HG03097 (cell line): ENCODE measurements around the gene PKP4.

Experiments used
- ATAC-seq: cut with Tn5 transposase; IDR thresholded peaks from one replicate; pipeline ENCODE4 v1.9.1; 2021; ENCODE audit not compliant: unreplicated experiment, low FRiP score

Gene PKP4

DNA sequence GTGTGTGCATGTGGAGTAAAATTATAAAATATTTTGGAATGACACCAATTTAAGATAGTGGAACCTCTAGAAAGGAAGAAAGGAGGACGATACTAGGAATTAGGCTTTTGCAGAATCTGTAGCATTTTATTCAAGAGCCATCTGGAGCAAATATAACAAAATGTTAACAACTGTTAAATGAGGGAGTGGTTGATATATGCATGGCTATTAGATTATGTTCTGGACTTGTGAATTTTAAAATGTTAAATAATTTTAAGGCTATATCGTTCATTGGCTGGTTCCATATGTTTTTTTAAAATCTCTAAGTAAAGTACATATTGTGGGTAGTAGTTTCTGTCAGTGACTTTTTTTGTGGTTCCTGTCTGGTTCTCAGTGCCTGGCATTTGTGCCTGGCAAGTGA, 123.2 kb downstream of the PKP4 start:
- ATAC-seq = no peak

DNA sequence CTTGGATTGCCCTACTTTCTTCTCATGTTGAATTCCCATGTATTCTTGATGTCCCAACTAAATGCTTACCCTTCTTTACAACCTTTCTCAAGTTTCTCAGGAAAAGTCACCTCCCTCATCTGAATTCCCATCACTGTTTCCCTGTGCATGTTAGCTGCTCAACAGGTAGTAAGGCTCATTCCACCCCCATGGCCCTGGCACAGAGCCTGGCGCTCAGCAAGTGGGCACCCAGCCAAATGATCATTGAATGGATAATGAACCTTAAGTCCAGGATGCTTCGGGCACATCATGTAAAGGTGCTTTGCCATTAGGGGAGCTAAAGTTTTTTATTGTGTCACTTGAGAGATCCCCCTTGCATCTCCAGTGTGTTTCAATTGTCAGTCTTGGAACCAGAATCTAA, 124.0 kb downstream of the PKP4 start:
- ATAC-seq = no peak

DNA sequence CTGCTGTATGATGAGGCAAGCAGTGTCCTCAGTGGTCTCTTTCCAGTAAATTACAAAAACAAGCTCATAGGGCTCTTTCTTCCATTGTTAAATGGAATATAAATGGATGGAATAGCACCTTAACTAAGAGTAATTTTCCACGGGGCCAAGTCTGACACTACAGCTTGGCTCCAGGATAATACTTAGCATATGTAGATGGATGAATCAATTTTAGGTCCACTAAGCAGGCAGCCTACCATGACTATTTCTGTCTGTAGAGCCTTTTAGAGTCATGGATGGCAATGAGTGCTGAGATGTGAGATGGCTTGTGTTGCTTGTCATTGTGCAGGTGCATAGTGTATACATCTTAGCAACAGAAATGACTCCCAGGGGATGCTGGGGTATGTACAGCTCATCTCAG, 125.9 kb downstream of the PKP4 start:
- ATAC-seq = no peak

DNA sequence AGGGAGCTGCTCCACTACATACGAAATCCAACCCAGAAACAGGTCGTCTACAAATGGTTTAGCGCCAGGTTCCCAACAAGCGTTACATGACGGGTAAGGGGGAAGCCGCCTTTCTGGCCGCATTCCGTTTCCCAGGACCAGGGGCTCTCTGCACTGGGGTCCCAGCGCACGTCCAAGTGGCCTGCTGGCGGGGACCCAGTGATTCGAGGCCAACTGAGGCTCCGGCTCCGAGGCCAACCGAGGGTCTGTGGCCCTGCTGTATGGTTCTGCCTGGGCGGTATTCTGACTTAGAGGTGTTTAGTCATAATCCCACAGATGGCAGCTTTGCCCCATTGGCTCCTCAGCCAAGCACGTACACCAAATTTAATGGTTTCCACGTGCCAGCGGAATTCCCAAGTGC, 127.2 kb downstream of the PKP4 start:
- ATAC-seq = no peak

DNA sequence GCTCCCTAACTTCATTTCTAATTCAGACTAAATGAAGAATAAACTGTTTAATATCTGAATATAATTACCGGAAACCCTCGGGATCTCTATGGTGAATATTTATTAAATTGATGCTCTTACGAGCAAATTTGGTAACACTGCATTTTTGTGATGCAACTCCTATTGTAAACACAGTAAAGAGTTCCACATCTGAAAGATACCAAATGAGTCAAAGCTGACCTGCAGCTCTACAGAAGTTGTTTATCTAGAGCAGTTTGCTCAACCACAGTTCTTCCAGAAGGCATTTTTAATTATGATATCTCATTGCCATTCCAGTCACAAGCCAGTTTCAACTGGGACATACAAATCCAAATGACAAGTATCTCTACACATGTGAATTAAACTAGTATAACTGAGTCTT, 129.7 kb downstream of the PKP4 start:
- no peak for ATAC-seq

DNA sequence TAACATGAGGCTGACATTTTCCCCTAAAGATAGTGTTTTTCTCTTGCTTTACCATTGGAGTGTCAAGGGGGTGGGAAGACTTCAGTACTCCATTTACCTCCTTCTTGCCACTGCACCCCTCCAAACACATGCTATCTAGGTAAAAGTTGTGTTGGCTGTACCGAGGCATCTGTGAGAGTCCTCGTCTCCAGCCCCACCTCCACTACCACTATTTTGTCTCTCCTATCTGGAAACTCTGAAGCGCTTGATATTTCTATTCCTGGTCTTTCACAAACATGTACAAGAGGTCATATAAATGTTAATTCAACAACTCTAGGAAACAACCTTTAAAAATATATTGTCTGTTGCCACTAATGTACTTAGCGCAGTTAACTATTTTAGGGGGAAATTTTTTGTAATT, 132.6 kb downstream of the PKP4 start:
- ATAC-seq = no peak

DNA sequence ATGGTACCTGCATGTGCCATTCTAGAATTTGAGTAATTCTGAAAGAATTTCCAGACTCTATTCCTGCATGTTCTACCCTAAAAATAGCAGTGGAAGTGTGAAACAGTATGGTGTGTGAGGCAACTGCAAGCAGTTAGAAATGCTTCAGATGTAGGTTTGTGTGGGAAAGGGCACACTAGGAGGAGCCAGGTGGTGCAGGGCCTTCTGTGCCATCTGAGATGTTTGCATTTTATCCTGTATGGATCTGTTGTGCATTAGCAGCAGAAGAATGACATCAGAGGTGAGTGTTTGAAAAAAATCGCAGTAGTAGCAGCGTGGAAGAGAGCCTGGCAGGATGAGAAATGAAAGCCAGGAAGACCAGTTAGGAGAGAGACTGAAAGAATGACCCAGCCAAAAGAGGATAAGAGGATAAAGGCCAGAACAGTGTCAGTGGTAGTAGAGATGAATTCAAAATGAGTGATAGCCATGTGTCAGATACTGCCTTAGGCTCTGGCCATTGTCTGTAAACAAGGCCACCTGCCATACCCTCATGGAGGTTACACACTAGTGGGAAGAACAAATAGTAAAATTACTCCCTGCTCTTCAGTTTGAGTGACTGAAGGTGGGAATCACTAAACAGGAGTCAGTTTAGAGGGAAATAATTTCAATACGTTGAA, 142.2 kb downstream of the PKP4 start:
- ATAC-seq = no peak

DNA sequence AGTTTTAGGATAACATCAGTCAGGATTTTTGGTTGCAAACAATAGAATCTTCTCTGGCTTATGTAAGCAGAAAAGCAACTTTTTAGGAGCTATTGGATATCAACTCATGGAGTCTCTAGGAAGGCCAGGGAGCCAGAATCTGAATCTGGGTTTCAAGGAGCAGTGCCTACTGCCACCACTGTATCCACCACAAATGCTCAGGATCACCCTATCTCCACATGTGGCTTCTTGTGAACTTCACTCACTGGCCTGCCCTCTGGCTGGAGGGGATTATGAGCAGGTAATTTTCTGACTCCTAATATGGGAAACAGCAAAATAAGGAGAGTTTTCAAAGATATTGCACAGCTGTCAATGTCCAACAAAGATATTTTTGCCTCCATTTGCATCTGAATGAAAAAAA, 142.9 kb downstream of the PKP4 start:
- ATAC-seq = no peak

DNA sequence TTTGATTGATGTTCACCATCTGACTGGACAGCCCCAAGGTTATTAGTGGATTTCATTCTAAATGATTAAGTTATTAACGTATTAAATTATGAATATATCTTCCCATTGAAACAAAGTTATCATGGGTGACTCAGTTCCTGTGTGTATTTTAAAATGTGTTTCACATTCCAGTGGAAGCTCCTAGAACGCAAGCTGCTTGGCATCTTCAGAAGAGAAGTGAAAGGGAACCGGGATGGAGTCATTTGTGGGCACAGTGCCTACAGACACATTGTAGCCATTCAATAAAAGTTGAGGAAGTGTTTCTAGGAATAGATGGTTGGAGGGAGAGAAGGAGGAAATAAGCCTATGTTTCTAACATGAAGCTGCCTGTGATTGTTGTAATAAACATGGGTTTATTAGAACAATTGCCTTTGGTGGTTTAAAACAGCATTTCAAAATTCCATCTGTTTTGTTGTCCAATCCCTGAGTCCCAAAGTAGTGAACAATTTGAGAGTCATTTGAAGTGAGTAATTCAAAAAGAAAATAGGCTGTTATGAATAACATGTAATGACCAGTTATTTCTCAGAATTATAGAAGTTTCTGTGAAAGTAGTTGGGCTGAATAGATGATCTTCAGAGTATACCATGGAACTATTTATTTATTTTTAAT, 143.5 kb downstream of the PKP4 start:
- no peak for ATAC-seq

DNA sequence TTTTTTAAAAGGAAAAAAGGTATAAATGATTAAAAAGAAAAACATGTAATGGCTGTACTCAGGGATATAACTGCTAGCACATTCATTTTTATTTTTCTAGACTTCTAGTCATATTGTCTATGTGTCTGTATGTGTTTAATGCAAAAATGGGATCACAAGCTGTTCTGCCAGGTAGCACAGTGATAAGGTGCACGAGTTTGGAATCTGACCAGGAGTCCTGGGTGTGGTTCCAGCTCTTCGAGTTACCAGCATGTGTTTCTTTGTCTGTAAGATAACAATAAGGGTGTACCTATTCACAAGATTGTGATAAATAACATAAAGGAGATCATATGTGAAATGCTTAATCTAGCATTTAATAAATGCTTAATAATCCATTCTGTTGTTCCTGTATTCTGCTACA, 145.3 kb downstream of the PKP4 start:
- ATAC-seq = no peak

DNA sequence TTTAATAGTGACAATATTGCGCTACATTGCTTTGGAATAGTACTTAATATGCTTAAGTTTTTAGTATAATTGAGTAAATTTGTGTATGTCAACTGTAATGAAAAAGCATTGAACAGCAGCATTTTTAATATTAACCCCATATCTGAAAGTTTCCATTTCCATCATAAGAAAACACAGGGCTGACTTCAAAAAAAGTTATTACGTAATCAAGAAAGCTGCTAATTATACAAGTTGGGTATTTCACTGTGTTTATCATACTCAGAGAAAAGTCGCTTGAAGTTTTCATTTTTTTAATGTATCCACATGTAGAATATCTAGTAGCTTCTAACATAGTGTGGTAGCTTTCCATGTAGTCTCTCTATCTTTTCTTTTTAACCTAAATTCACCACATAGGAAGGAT, 146.5 kb downstream of the PKP4 start:
- ATAC-seq = no peak

DNA sequence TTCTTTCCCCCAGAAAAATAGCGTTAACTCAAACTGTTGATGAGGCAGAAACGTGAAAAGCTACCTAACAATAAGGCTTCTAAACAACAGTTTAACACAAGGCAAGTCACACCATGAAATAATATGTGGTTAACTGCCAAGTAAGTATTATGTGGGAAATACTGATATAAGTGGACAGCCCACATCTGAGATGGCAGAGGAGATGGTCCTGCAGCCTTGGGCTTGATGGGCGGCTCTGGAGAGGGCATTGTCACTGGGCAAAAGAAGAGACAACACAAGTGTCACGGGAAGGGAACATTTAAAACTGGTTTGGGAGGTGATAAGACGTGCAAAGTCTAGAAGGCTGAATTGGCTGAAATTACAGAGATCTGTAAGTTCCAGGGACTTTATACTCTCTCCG, 147.2 kb downstream of the PKP4 start:
- no peak for ATAC-seq

DNA sequence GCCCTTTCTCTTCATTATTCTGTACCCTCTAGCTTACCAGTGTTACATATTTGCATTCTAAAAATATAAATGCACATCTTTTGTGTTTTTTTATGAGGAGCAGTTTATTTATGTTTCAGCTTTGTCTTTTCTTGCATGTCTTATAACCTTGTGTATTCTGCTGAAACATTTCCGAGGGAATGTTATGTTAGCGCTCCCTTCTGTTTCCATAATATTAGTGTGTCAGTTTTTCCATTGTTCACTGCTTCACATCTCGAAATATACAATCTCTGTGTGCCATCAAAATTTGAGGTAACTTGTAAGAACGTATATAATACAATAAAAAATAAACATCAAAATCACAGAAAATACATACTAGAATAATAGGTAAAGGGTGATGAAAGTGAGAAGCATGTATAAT, 153.3 kb downstream of the PKP4 start:
- ATAC-seq = no peak

DNA sequence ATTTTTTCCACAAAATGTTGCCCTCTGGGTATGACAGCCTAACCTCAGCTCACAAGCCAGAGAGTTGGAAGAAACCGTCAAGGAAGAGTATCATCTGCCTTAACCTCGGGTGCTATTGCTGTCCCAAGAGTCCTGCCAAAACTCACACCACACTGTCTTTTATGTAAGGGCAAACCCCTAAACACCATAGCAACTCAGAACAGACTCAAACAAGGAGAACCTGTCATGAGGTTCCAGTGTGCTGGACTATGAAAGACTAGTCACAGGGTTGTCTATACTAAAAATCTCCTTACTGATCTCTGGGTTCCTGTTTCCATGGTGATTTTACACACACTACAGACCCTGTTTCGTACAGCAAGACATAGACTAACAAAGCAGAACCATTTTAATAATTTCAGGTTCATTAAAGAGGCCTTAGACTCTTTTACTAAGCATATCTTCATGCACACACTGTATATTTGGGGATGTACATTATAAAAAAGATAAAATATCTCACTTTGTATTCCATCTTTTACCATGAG, 159.8 kb downstream of the PKP4 start:
- no peak for ATAC-seq

DNA sequence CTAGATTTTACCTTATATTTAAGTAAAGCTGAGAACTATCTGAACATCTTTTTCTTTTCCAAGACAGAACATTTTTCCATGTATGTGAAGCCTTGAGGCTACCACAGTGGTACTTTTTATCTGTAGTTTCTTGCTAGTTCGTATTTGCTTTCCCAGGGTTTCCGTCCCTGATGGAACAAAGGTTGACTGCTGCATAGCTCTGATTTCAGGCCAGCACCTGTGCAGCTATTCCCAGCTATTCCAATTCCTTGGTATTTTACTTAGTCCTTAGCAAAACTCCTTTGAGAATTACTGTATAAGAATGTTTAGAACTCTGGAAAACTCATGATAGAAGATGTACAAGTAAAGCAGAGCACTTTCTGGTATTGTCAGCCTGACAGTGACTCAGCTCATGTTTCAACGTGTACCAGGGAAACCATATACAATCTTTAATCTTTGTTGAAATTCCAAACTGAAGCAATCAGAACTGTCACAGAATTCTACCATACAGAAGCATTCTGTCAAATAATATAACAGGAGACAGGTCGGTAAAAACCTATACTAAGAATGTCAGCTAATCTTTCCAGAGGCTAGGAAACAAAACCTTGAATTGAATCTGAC, 162.2 kb downstream of the PKP4 start:
- ATAC-seq = no peak

DNA sequence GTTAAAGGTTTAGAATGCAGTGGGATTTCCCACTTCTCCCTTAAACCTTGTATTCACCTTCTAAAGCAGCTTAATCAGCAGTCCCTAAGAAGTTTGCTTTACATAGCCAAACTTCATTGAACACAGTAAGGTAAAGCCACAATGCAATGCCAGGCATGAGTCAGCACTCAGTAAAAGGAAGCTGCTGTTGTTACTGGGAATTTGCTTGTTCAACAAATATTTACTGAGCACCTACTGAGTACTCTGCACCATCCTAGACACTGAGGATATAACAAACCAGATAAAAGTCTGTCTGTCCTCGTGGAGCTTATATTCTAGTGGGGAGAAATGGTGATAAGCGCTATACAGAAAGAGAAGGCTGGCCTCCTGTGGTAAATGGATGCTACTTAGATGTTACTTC, 162.7 kb downstream of the PKP4 start:
- no peak for ATAC-seq

DNA sequence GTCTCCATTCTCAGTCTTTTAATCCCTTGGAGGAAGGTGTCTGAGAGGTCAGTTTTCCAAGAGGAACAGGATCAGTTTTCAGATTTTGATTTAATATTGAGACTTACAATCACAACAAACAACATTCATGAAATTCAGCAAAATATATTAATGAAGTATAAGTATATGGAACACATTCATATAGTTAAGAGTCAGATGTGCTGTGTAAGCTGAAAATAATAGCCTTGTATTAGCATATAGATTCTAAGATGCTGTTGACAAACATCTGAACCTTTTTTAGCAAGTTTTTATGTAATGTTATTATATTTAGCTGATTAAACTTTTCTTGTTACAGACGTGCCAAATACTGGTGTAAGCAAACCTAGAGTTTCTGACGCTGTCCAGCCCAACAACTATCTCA, 163.9 kb downstream of the PKP4 start:
- ATAC-seq = no peak

DNA sequence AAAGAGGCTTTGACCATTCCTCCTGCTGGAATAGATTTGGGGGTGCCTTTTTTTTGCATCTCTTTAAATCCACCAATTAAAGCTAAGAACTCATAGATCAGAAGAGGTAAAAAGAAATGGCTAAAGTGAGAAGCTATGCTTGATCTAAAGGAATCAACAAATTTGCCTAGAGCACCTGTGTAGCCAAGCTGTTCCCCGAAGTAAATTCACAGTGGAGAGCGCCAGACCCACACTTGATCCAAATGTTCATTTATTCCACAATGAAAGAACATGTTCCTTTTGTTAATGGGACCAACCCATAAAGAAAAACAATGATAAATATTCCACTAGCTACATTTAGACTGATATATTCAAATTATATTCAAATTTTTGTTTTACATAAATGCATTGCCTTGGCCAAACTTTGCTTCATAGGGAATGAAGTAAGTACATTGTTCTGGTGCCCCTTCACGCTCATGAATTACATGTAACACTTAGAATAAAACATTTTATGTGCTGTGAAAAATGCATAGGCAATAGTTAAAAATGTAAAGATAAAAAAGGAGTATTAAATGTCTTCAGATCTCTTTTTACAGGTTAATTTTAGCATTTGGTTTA, 167.4 kb downstream of the PKP4 start:
- no peak for ATAC-seq

DNA sequence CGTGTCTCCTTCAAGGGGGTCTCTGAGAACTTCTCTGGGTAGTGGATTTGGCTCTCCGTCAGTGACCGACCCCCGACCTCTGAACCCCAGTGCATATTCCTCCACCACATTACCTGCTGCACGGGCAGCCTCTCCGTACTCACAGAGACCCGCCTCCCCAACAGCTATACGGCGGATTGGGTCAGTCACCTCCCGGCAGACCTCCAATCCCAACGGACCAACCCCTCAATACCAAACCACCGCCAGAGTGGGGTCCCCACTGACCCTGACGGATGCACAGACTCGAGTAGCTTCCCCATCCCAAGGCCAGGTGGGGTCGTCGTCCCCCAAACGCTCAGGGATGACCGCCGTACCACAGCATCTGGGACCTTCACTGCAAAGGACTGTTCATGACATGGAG, 168.2 kb downstream of the PKP4 start:
- no peak for ATAC-seq

DNA sequence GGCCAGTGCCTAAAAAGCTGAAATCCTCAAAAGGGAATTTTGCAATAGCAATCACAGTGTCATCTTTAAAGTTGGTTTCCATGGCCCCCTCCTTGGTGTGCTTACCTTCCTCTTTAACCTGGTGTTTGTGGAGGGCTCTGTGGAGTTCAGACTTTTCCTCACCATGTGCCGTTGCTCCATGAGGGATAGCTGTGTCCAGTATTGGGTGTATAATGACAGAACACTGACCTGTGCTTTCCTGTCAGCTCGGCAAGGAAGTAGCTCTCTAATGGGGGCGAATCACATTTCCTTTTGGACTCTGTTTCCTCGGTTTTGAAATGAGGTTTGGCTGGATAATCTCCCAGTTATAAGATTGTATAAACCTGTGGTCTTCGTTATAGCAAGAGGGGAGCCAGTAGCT, 172.4 kb downstream of the PKP4 start:
- no peak for ATAC-seq

DNA sequence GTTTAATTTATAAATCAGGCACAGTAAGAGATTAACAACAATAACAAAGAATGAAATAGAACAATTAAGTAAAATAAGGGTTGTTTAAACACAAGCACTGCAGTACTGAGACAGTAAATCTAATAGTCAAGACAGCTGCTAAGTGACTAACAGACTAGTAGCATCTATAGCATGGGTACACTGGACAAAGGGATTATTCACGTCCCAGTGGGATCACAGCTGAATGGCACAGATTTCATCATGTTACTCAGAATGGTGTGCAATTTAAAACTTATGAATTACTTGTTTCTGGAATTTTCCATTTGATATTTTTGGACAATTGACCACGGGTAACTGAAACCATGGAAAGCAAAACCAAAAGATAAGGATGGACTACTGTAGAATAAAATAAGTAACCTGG, 176.5 kb downstream of the PKP4 start:
- no peak for ATAC-seq

DNA sequence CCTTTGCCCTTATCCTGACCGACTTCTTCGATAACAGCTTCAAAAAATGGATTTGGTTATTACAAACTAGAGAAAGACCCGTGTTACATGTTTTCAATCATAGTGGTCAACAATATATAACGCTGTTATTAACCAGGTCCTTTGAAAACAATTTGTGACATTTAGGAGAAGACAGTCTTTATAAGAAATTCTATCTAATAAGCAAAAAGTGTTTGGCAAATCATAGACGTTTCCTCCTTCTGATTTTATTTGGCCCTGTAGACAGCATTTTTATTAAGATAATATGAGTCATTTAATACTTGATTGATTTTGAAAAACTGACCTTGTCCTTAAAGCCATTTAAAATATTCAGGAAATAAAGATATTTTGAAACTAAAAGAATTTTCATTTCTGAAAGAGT, 177.9 kb downstream of the PKP4 start:
- ATAC-seq = no peak
